Body of pancreas (tissue), 4 donors: Measurements from ENCODE around the gene PAWR. TPM values are rescaled to one million over a fixed set of nuclear protein-coding genes. Genes with fewer than 3 reads are reported as not detected.

Source experiments
- ATAC-seq: fragments of 150-250 bp; one replicate; pipeline ENCODE4 v1.9.1; 2016
- DNase-seq, 4 donors: peaks; one replicate each; pipeline ENCODE4 v3.0.0-alpha.2; 2019
- H3K27ac ChIP-seq, 4 donors: fragments of 200-600 bp; sonication (generic); 1 replicate in 3 of 4; 2 replicates in 1 of 4; pipeline versions ENCODE4 v1.5.1 to v1.6.1; 2016 to 2019; ENCODE audit warnings: mild to moderate bottlenecking in 1 of 4, mixed read lengths in 1 of 4, moderate library complexity in 1 of 4
- H3K27me3 ChIP-seq, 2 donors: fragments of 200-600 bp; sonication (generic); one replicate each; pipeline ENCODE4 v1.6.0; 2016; ENCODE audit warnings: mild to moderate bottlenecking in 1 of 2
- H3K36me3 ChIP-seq, 2 donors: fragments of 200-600 bp; sonication (generic); replicated peaks in 1 of 2; 2 replicates each; pipeline ENCODE4 v1.5.1; 2016; ENCODE audit warnings: low read depth in 2 of 2; ENCODE audit not compliant: insufficient read depth in 1 of 2
- H3K4me1 ChIP-seq: fragments of 200-600 bp; sonication (generic); one replicate; pipeline ENCODE4 v1.6.0; 2016
- H3K4me3 ChIP-seq, 2 donors: fragments of 200-600 bp; sonication (generic); 1 replicate in 1 of 2; 2 replicates in 1 of 2; pipeline ENCODE4 v1.5.1; 2016 to 2019
- H3K9me3 ChIP-seq, 3 donors: fragments of 200-600 bp; sonication (generic); 1 replicate in 2 of 3; 2 replicates in 1 of 3; pipeline ENCODE4 v1.5.1; 2016
- POLR2A ChIP-seq, 3 donors: fragments of 450-650 bp; IDR thresholded peaks; one replicate each; pipeline ENCODE4 v1.6.1; 2016; ENCODE audit warnings: antibody characterized with exemption in 3 of 3, mild to moderate bottlenecking in 2 of 3
- WGBS, 2 donors: methylation state at CpG; one replicate each; pipeline ENCODE4 v1.1.5; 2017; 5-methylcytosine and 5-hydroxymethylcytosine counted together
- intact Hi-C: fragments of 100-400 bp; cut with DNase I; formaldehyde crosslinking; loops from one replicate; pipeline ENCODE4 v1.15.1; 2023
- total RNA-seq, 2 donors: library from RNA; depleted of rRNA; stranded (reverse); fragments of >200 nt; gene quantifications; one replicate each; pipeline ENCODE4 v1.1.0, GENCODE V29; 2016
- TF ChIP-seq, protein P1 (sequence below), 7 experiments: fragments of 450-650 bp in 4 of 7; fragments of 200-600 bp in 3 of 7; sonication (generic) in 3 of 7; IDR thresholded peaks; one replicate each; pipeline ENCODE4 v1.5.1; 2016 to 2019; ENCODE audit warnings: antibody characterized with exemption in 7 of 7

Gene PAWR
- total RNA-seq, 2 donors from 2014 or later, result 19.8 to 49.0 TPM

DNA sequence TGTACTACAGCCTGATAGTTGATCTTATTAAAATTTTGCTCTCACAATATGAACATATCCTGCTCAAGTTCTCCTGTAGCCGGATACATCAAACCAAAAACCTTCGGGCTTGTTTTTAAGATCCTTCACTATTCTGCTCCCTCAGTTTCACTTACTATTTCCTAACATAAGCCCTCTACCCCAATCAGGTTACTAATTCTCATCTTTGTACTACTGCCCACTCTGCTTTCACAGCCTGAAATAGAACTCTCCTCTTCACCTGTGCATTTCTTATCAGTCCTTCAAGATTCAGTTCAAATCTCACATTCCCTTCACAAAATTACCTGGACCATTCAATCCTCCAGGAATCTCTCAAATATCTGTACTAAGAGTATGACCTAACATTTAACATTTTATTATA, 14.2 kb downstream of the PAWR start:
- DNase-seq (no peak), ATAC-seq (no peak)
- H3K4me1 ChIP-seq, result peaks cover 24% of the 10 kb centered on the region
- no peak overlapping the region for H3K4me3 ChIP-seq
- no peaks in the 10 kb centered on the region for H3K9me3 ChIP-seq
- no peak overlapping the region for H3K27ac ChIP-seq
- H3K27me3 ChIP-seq, result no peaks in the 10 kb centered on the region
- no peaks in the 10 kb centered on the region for H3K36me3 ChIP-seq
- 89 to 94% methylated on average over 2 of the region's 2 CpGs for WGBS, 2 donors
- TF ChIP-seq, protein P1, sequence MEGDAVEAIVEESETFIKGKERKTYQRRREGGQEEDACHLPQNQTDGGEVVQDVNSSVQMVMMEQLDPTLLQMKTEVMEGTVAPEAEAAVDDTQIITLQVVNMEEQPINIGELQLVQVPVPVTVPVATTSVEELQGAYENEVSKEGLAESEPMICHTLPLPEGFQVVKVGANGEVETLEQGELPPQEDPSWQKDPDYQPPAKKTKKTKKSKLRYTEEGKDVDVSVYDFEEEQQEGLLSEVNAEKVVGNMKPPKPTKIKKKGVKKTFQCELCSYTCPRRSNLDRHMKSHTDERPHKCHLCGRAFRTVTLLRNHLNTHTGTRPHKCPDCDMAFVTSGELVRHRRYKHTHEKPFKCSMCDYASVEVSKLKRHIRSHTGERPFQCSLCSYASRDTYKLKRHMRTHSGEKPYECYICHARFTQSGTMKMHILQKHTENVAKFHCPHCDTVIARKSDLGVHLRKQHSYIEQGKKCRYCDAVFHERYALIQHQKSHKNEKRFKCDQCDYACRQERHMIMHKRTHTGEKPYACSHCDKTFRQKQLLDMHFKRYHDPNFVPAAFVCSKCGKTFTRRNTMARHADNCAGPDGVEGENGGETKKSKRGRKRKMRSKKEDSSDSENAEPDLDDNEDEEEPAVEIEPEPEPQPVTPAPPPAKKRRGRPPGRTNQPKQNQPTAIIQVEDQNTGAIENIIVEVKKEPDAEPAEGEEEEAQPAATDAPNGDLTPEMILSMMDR (IDR thresholded peaks at IDR 0.05), result no peak
- TF ChIP-seq POLR2A (IDR thresholded peaks at IDR 0.05), result no peak
- intact Hi-C loops, result no loop called here

DNA sequence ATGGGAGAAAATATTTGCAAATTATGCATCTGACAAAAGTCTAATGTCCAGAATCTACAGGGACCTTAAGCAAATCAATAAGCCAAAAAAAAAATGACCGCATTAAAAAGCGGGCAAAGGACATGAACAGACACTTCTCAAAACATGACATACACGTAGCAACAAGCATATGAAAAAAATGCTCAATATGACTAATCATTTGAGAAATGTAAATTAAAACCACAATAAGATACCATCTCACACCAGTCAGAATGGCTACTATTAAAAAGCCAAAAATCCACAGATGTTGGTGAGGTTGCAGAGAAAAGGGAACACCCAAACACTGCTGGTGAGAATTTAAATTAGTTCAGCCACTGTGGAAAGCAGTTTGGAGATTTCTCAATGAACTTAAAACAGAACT, 16.1 kb downstream of the PAWR start:
- no peak overlapping the region for H3K4me3 ChIP-seq
- 91 to 95% methylated on average over 3 of the region's 3 CpGs for WGBS, 2 donors
- no peak for TF ChIP-seq POLR2A (IDR thresholded peaks at IDR 0.05)
- TF ChIP-seq, protein P1 (IDR thresholded peaks at IDR 0.05), result no peak
- no peak for DNase-seq
- H3K27ac ChIP-seq, result no peak overlapping the region
- no peak for ATAC-seq
- H3K36me3 ChIP-seq, result no peaks in the 10 kb centered on the region
- no peaks in the 10 kb centered on the region for H3K27me3 ChIP-seq
- H3K9me3 ChIP-seq, result no peaks in the 10 kb centered on the region
- H3K4me1 ChIP-seq, result peaks cover 21% of the 10 kb centered on the region
- intact Hi-C loops, result no loop called here

DNA sequence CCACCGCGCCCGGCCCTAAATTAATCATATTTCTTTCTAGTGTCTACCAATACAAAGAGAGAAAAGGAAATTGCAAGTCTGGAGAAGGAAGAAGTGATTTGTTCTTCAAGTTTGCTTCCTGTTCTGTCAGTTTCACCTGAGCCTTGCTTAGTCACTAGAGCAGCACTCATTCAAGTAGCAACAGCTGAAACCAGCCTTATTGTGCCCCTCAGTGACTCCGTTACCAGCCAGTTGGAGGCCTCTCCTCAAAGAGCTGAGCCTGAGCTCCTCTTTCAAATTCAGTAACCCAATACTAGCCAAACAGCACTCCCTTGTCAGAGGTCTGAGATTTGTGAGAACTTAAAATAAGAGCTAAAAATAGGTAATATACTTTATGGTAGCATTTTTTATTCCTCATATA, 17.4 kb downstream of the PAWR start:
- H3K36me3 ChIP-seq, result no peaks in the 10 kb centered on the region
- ATAC-seq, result no peak
- no peak overlapping the region for H3K27ac ChIP-seq
- TF ChIP-seq, protein P1 (IDR thresholded peaks at IDR 0.05), result no peak
- no peak for TF ChIP-seq POLR2A (IDR thresholded peaks at IDR 0.05)
- peaks cover 18% of the 10 kb centered on the region for H3K4me1 ChIP-seq
- no peaks in the 10 kb centered on the region for H3K9me3 ChIP-seq
- H3K4me3 ChIP-seq, result no peak overlapping the region
- WGBS, 2 donors, result 94 to 96% methylated on average over 4 of the region's 4 CpGs
- H3K27me3 ChIP-seq, result no peaks in the 10 kb centered on the region
- DNase-seq, result no peak
- intact Hi-C loops, result no loop called here

DNA sequence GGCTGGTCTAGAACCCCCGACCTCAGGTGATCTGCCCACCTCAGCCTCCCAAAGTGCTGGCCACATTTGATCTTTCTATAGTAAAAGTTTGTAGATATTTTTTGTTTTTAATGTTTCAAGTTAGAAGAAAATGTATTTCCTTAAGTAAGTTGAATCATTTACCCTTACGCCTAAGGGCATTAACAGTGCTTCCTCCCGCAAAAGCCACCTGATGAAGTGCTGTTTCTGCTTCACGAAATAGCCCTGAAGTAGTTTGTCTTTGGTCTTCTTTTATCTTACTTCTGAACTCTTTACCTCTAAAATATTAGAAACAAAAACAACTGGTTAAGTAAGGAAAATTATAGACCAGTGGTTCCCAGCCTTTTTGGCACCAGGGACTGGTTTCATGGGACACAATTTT, 22.7 kb downstream of the PAWR start:
- Histone ChIP-seq H3K9me3 (no peaks in the 10 kb centered on the region), H3K4me3 (no peak overlapping the region), H3K36me3 (no peaks in the 10 kb centered on the region), H3K27me3 (no peaks in the 10 kb centered on the region), H3K4me1 (no peaks in the 10 kb centered on the region), H3K27ac (no peak overlapping the region)
- WGBS, 2 donors, result 93 to 97% methylated on average over 4 of the region's 4 CpGs
- no peak for TF ChIP-seq POLR2A (IDR thresholded peaks at IDR 0.05)
- TF ChIP-seq, protein P1 (IDR thresholded peaks at IDR 0.05), result no peak
- DNase-seq (no peak), ATAC-seq (no peak)
- intact Hi-C loops, result no loop called here

DNA sequence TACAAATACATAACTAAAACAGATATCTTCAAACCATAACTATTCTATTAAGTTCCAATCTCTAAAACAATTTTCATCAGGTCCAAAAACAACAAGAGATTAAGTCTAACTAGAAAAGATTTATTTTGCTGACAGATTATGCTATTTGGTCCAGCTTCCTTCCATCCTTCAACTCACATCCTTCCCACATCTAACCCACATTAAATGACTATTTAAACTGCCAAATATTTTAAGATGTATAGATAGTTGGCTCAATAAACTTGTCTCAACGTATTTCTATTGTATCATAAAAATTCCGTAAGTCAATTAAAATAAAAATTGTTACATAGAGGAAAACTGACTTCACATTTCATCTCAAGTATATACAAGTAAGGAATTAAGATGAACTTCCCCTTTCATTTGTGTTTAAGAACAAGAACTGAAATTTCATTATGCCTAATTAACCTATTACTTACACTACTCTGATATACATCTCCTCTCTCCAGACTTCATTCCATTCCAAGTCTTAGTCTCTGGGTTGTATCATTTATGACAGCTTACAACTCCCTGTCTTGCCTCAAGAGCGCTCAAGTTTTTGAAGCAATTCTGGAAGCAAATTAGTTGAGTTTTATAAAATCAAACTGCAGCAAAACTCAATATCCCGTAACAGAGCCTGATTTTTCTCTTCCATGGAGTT, 25.4 kb downstream of the PAWR start:
- ATAC-seq (no peak), DNase-seq (no peak)
- Histone ChIP-seq H3K4me3 (no peak overlapping the region), H3K36me3 (no peaks in the 10 kb centered on the region), H3K27ac (no peak overlapping the region), H3K4me1 (peaks cover 2% of the 10 kb centered on the region), H3K27me3 (no peaks in the 10 kb centered on the region), H3K9me3 (no peaks in the 10 kb centered on the region)
- TF ChIP-seq, protein P1 (IDR thresholded peaks at IDR 0.05), result no peak
- no peak for TF ChIP-seq POLR2A (IDR thresholded peaks at IDR 0.05)
- intact Hi-C loops, result no loop called here
- 84% methylated on average over 4 of the region's 4 CpGs for WGBS, 2 donors
